GM18907 (cell line): Measurements from ENCODE around the gene INTS15.
A peak's percentile ranks its signal among the peaks of the same experiment; 100 is the strongest.
"Not testable (repeated sequence)": the region's sequence is repeated elsewhere in the genome, so short reads cannot be mapped to it uniquely, and the experiment has no call there.

Source experiments
- ATAC-seq: cut with Tn5 transposase; IDR thresholded peaks from one replicate; pipeline ENCODE4 v1.9.1; 2021; ENCODE audit warnings: mild to moderate bottlenecking, moderate library complexity; ENCODE audit not compliant: unreplicated experiment

The INTS15 gene

GRCh38 chr7:6616854-6617643 is 27.2 kb downstream of the INTS15 start:
- no peak for ATAC-seq

GRCh38 chr7:6618621-6619020 is 28.8 kb downstream of the INTS15 start:
- ATAC-seq, result no peak

- ATAC-seq, result no peak
Measured at GRCh38 chr7:6619961-6620360, 30.1 kb downstream of the INTS15 start.

GRCh38 chr7:6621195-6622133 is 31.6 kb downstream of the INTS15 start:
- ATAC-seq, result no peak

- ATAC-seq, result no peak
Measured at GRCh38 chr7:6622134-6622710, 32.4 kb downstream of the INTS15 start.

GRCh38 chr7:6623589-6624245 is 33.9 kb downstream of the INTS15 start:
- peak; percentile 55 for ATAC-seq

GRCh38 chr7:6624246-6624611 is 34.4 kb downstream of the INTS15 start:
- ATAC-seq, result no peak

GRCh38 chr7:6628045-6628444 is 38.2 kb downstream of the INTS15 start:
- ATAC-seq, result no peak

- ATAC-seq, result no peak
Measured at GRCh38 chr7:6630007-6630849, 40.4 kb downstream of the INTS15 start.

- ATAC-seq, result no peak
Measured at GRCh38 chr7:6631605-6632004, 41.8 kb downstream of the INTS15 start.

- ATAC-seq, result no peak
Measured at GRCh38 chr7:6634021-6634420, 44.2 kb downstream of the INTS15 start.

GRCh38 chr7:6634971-6635370 is 45.1 kb downstream of the INTS15 start:
- ATAC-seq, result not testable (repeated sequence)

GRCh38 chr7:6636741-6637543 is 47.1 kb downstream of the INTS15 start, which contains the start of gene ZNF316:
TSS of gene ZNF316 (plus strand) at chr7:6637318. CDS start at chr7:6642410, 5,092 bp downstream.
- ATAC-seq, result peak; percentile 63

- ATAC-seq, result peak; percentile 81
Measured at GRCh38 chr7:6637544-6638229, 47.9 kb downstream of the INTS15 start.

GRCh38 chr7:6639032-6639431 is 49.2 kb downstream of the INTS15 start:
- ATAC-seq, result no peak

- ATAC-seq, result no peak
Measured at GRCh38 chr7:6639627-6640026, 49.8 kb downstream of the INTS15 start.

GRCh38 chr7:6640246-6640721 is 50.5 kb downstream of the INTS15 start:
- no peak for ATAC-seq

GRCh38 chr7:6641305-6642035 is 51.6 kb downstream of the INTS15 start:
- no peak for ATAC-seq
